ENCODE measurements around the gene OXCT2. TPM values are rescaled to one million over a fixed set of nuclear protein-coding genes. Genes with fewer than 3 reads are reported as not detected.

Gene OXCT2
- polyA plus RNA-seq, 2 of the 4 experiments (the other 2 are of a cell fraction): 0.21 to 0.23 TPM

GRCh38 chr1:39732730-39733129 is 38.4 kb downstream of the OXCT2 start:
- Histone ChIP-seq H3K4me3 (no peak overlapping the region), H3K4me2 (no peak overlapping the region), H3K4me1 (no peaks in the 10 kb centered on the region), H3K9me3 (no peaks in the 10 kb centered on the region), H3K27ac (no peak overlapping the region)
- ATAC-seq (no peak), DNase-seq (ENCODE audit: low read depth in 1 of 2, low spot score in 1 of 2) (no peak), FAIRE-seq (no peak)
- POLR2A ChIA-PET: no interaction called here
- CTCF ChIA-PET: interaction anchor here (1.2 kb wide), 1 partner anchor 127 kb away, joined by 4 read pairs; no protein-coding TSS in a partner anchor
- TF ChIP-seq EHMT2 (IDR thresholded peaks at IDR 0.05; ENCODE audit: low read depth) (no peak), BHLHE40 (IDR thresholded peaks at IDR 0.05; ENCODE audit: low read depth, low read length) (no peak), HOXA7 (CRISPR knock-in tag; IDR thresholded peaks at IDR 0.05) (no peak), CHD2 (IDR thresholded peaks at IDR 0.05; ENCODE audit: low read length, partially characterized antibody) (no peak), EHF (CRISPR knock-in tag; IDR thresholded peaks at IDR 0.05) (no peak), REST (IDR thresholded peaks at IDR 0.05) (no peak)
- TF ChIP-seq, protein P1, sequence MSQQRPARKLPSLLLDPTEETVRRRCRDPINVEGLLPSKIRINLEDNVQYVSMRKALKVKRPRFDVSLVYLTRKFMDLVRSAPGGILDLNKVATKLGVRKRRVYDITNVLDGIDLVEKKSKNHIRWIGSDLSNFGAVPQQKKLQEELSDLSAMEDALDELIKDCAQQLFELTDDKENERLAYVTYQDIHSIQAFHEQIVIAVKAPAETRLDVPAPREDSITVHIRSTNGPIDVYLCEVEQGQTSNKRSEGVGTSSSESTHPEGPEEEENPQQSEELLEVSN (IDR thresholded peaks at IDR 0.05; ENCODE audit: borderline replicate concordance, low read depth): no peak
- 33% methylated on average over 3 of the region's 3 CpGs for WGBS (ENCODE audit: missing lambda C conversion rate)

DNA sequence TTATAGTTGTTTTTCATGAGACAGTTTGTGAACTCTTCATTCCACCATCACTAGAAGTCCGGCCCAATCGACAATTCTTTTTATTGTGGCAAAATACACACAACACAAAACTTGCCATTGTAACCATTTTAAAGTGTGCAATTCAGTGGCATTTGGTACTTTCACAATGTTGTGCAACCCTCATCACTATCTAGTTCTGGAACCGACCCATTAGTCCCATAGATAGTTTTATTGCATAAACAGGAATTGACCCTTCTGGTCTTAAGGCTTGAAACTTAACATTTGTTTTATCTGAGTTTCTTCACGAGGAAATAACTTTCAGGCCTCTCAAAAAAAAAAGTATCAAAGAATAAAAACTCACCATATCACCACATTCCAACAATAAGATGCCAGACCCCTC is 41.3 kb downstream of the OXCT2 start:
- ChIA-PET POLR2A (no interaction called here), CTCF (interaction anchor here (1.0 kb wide), 1 partner anchor 10 kb away, joined by 4 read pairs; no protein-coding TSS in a partner anchor)
- Histone ChIP-seq H3K4me1 (no peaks in the 10 kb centered on the region), H3K27ac (no peak overlapping the region), H3K4me2 (no peak overlapping the region), H3K9me3 (no peaks in the 10 kb centered on the region), H3K4me3 (no peak overlapping the region)
- 9% methylated on average over 4 of the region's 4 CpGs for WGBS (ENCODE audit: missing lambda C conversion rate)
- no peak for TF ChIP-seq EP300 (IDR thresholded peaks at IDR 0.05)
- DNase-seq (ENCODE audit: low read depth in 1 of 2, low spot score in 1 of 2) (no peak), ATAC-seq (no peak), FAIRE-seq (no peak)

- FAIRE-seq: no peak
- TF ChIP-seq TP53 (CRISPR knock-in tag; IDR thresholded peaks at IDR 0.05) (no peak), RARB (CRISPR knock-in tag; IDR thresholded peaks at IDR 0.05) (no peak), RAD21 (conservative IDR thresholded peaks at IDR 0.05 in 1 of 2, IDR thresholded peaks at IDR 0.05 in 1 of 2) (no peak), ZC3H11A (IDR thresholded peaks at IDR 0.05) (no peak), FOSB (CRISPR knock-in tag; IDR thresholded peaks at IDR 0.05) (no peak), TFCP2L1 (CRISPR knock-in tag; IDR thresholded peaks at IDR 0.05) (no peak), BCL3 (IDR thresholded peaks at IDR 0.05) (no peak), EHMT2 (IDR thresholded peaks at IDR 0.05; ENCODE audit: low read depth) (no peak), MYC (IDR thresholded peaks at IDR 0.05; ENCODE audit: borderline replicate concordance, low read length) (no peak), RCOR1 (IDR thresholded peaks at IDR 0.05; ENCODE audit: low read depth, low read length) (no peak), SREBF2 (IDR thresholded peaks at IDR 0.05) (no peak), HDAC2 (IDR thresholded peaks at IDR 0.05) (no peak), HOXA7 (CRISPR knock-in tag; IDR thresholded peaks at IDR 0.05) (no peak), JUN (IDR thresholded peaks at IDR 0.05) (no peak), EHF (CRISPR knock-in tag; IDR thresholded peaks at IDR 0.05) (no peak), JUNB (IDR thresholded peaks at IDR 0.05) (no peak), CHD2 (IDR thresholded peaks at IDR 0.05; ENCODE audit: low read length, partially characterized antibody) (no peak), BHLHE40 (IDR thresholded peaks at IDR 0.05; ENCODE audit: low read depth, low read length) (no peak)
- Histone ChIP-seq H3K9me3 (no peaks in the 10 kb centered on the region), H3K4me1 (no peaks in the 10 kb centered on the region), H3K4me2 (no peak overlapping the region), H3K27ac (no peak overlapping the region), H3K4me3 (no peak overlapping the region)
- no peak for ATAC-seq
- no peak for DNase-seq (ENCODE audit: low read depth in 1 of 2, low spot score in 1 of 2)
- ChIA-PET POLR2A (no interaction called here), CTCF (interaction anchor here (0.6 to 1.0 kb wide), 2 partner anchors 9 to 17 kb away, joined by 3 to 4 read pairs; no protein-coding TSS in a partner anchor)
- WGBS (ENCODE audit: missing lambda C conversion rate): 47% methylated on average over 3 of the region's 3 CpGs
Measured at GRCh38 chr1:39729030-39729429, 42.1 kb downstream of the OXCT2 start.
